ENCODE results near the gene LNPEP.
A peak's percentile ranks its signal among the peaks of the same experiment; 100 is the strongest.

LNPEP gene

GRCh38 chr5:97074859-97075489 is 139.1 kb downstream of the LNPEP start:
- ATAC-seq: no peak
- TF ChIP-seq ARNTL (CRISPR knock-in tag; IDR thresholded peaks at IDR 0.05; ENCODE audit: borderline replicate concordance, low read depth): no peak
- no peak for TF ChIP-seq SNAI2 (CRISPR knock-in tag; IDR thresholded peaks at IDR 0.05)

- TF ChIP-seq BACH2 (CRISPR knock-in tag; IDR thresholded peaks at IDR 0.05; ENCODE audit: borderline replicate concordance) (no peak), PATZ1 (CRISPR knock-in tag; IDR thresholded peaks at IDR 0.05; ENCODE audit: borderline replicate concordance) (no peak), PPARA (CRISPR knock-in tag; IDR thresholded peaks at IDR 0.05; ENCODE audit: borderline replicate concordance) (no peak), ESRRG (CRISPR knock-in tag; IDR thresholded peaks at IDR 0.05) (no peak), ISL1 (CRISPR knock-in tag; IDR thresholded peaks at IDR 0.05) (peak; percentile 46), ZNF565 (CRISPR knock-in tag; conservative IDR thresholded peaks at IDR 0.05; ENCODE audit: low read depth) (no peak)
- peak; percentile 50; the same call in 2 of the 3 replicates for ATAC-seq
Measured at GRCh38 chr5:97075649-97076048, 139.8 kb downstream of the LNPEP start.

- TF ChIP-seq RARB (CRISPR knock-in tag; IDR thresholded peaks at IDR 0.05) (no peak), ISL1 (CRISPR knock-in tag; IDR thresholded peaks at IDR 0.05) (no peak), TSHZ2 (CRISPR knock-in tag; IDR thresholded peaks at IDR 0.05) (no peak), ZFP30 (CRISPR knock-in tag; IDR thresholded peaks at IDR 0.05) (no peak), ARNTL (CRISPR knock-in tag; IDR thresholded peaks at IDR 0.05; ENCODE audit: borderline replicate concordance, low read depth) (no peak), ZFP3 (CRISPR knock-in tag; IDR thresholded peaks at IDR 0.05) (no peak), TOX (CRISPR knock-in tag; IDR thresholded peaks at IDR 0.05; ENCODE audit: borderline replicate concordance) (no peak), PATZ1 (CRISPR knock-in tag; IDR thresholded peaks at IDR 0.05; ENCODE audit: borderline replicate concordance) (no peak), ZNF8 (CRISPR knock-in tag; IDR thresholded peaks at IDR 0.05) (no peak), ESRRG (CRISPR knock-in tag; IDR thresholded peaks at IDR 0.05) (no peak), CREB5 (CRISPR knock-in tag; IDR thresholded peaks at IDR 0.05; ENCODE audit: low read depth) (no peak), OSR1 (CRISPR knock-in tag; IDR thresholded peaks at IDR 0.05) (no peak), POU6F1 (CRISPR knock-in tag; IDR thresholded peaks at IDR 0.05; ENCODE audit: borderline replicate concordance, low read depth) (no peak)
- no peak for ATAC-seq
Measured at GRCh38 chr5:97076098-97076497, 140.2 kb downstream of the LNPEP start.

GRCh38 chr5:97077246-97077645 is 141.4 kb downstream of the LNPEP start:
- ATAC-seq: no peak
- TF ChIP-seq RARB (CRISPR knock-in tag; IDR thresholded peaks at IDR 0.05) (no peak), ZC3H10 (CRISPR knock-in tag; IDR thresholded peaks at IDR 0.05) (no peak), GLIS3 (CRISPR knock-in tag; IDR thresholded peaks at IDR 0.05) (no peak), ZNF70 (CRISPR knock-in tag; IDR thresholded peaks at IDR 0.05) (no peak), BACH2 (CRISPR knock-in tag; IDR thresholded peaks at IDR 0.05; ENCODE audit: borderline replicate concordance) (no peak), ESRRG (CRISPR knock-in tag; IDR thresholded peaks at IDR 0.05) (no peak), TSHZ2 (CRISPR knock-in tag; IDR thresholded peaks at IDR 0.05) (no peak), TCF4 (CRISPR knock-in tag; IDR thresholded peaks at IDR 0.05; ENCODE audit: borderline replicate concordance) (no peak), OSR1 (CRISPR knock-in tag; IDR thresholded peaks at IDR 0.05) (no peak), ZNF8 (CRISPR knock-in tag; IDR thresholded peaks at IDR 0.05) (no peak), CREB5 (CRISPR knock-in tag; IDR thresholded peaks at IDR 0.05; ENCODE audit: low read depth) (no peak), ZFP30 (CRISPR knock-in tag; IDR thresholded peaks at IDR 0.05) (no peak), ZNF565 (CRISPR knock-in tag; conservative IDR thresholded peaks at IDR 0.05; ENCODE audit: low read depth) (no peak), SNAI2 (CRISPR knock-in tag; IDR thresholded peaks at IDR 0.05) (no peak)
